HCT116 (cell line): ENCODE data around the gene VCAN. TPM values are rescaled to one million over a fixed set of nuclear protein-coding genes. Genes with fewer than 3 reads are reported as not detected.

Experiments
- ATAC-seq: fragments of 200-7000 bp; cut with Tn5 transposase; 2 replicates; pipeline ENCODE4 v1.9.1; 2020; ENCODE audit warnings: mild to moderate bottlenecking, moderate library complexity
- BruUV-seq: library from RNA; stranded (reverse); fragments of 400-500 nt; replicated peaks from 2 replicates; lab custom pipeline; 2021; lab: Mats Ljungman, UMichigan
- CTCF ChIA-PET: fragments of 300-600 bp; sonication (Branson Sonifier 250); formaldehyde crosslinking; loops from one replicate; lab custom pipeline; 2021; ENCODE audit warnings: antibody characterized with exemption; lab: Charles Lee
- POLR2A ChIA-PET: fragments of 300-600, 350-600 bp; sonication (Branson Sonifier 250); formaldehyde crosslinking; loops from one replicate; lab custom pipeline; 2021; ENCODE audit warnings: antibody characterized with exemption; lab: Charles Lee
- RAD21 ChIA-PET, 2 experiments: fragments of 300-600 bp; sonication (Branson Sonifier 250); formaldehyde crosslinking; loops; one replicate each; lab custom pipeline; 2023; ENCODE audit warnings: low total read pairs in 2 of 2; ENCODE audit not compliant: uncharacterized antibody in 2 of 2, unreplicated experiment in 2 of 2, low non-redundant PET in 1 of 2; lab: Charles Lee
- DNase-seq: peaks from one replicate; pipeline ENCODE4 v3.0.0-alpha.2; 2010; ENCODE audit warnings: low read depth, low spot score
- H2AFZ ChIP-seq: fragments of 200-600 bp; shearing (Covaris generic), sonication (generic); 2 replicates; pipeline ENCODE4 v1.6.1; 2017; ENCODE audit warnings: low read depth, mixed run types, mixed read lengths, antibody characterized with exemption, low read length; ENCODE audit not compliant: poor library complexity, severe bottlenecking
- H3K27ac ChIP-seq: 2 replicates; pipeline ENCODE4 v1.5.1; 2012; ENCODE audit warnings: low read depth, low read length
- H3K27me3 ChIP-seq: fragments of 200-600 bp; sonication (generic); 2 replicates; pipeline ENCODE4 v1.6.1; 2016; ENCODE audit warnings: mixed run types, low read length, mixed read lengths; ENCODE audit not compliant: insufficient read depth
- H3K36me3 ChIP-seq, 2 experiments: fragments of 200-500 bp in 1 of 2; fragments of 200-600 bp in 1 of 2; sonication (Bioruptor generic) in 1 of 2; sonication (generic) in 1 of 2; 2 replicates each; pipeline versions ENCODE4 v1.5.1 to v1.6.1; 2014 to 2016; ENCODE audit warnings: low read length in 2 of 2, inconsistent platforms in 1 of 2, mixed read lengths in 1 of 2, mixed run types in 1 of 2; ENCODE audit not compliant: insufficient read depth in 2 of 2, control insufficient read depth in 1 of 2
- H3K4me1 ChIP-seq, 2 experiments: fragments of 200-600 bp in 1 of 2; sonication (generic) in 1 of 2; 2 replicates each; pipeline versions ENCODE4 v1.5.1 to v1.6.1; 2012 to 2017; ENCODE audit warnings: low read length in 2 of 2, inconsistent platforms in 1 of 2, mild to moderate bottlenecking in 1 of 2, mixed read lengths in 1 of 2, mixed run types in 1 of 2, moderate library complexity in 1 of 2; ENCODE audit not compliant: insufficient read depth in 2 of 2, control insufficient read depth in 1 of 2
- H3K4me2 ChIP-seq: fragments of 200-600 bp; sonication (generic); 2 replicates; pipeline ENCODE4 v1.6.1; 2017; ENCODE audit warnings: mixed run types, low read length, mixed read lengths
- H3K4me3 ChIP-seq, 2 experiments: fragments of 200-600 bp in 1 of 2; sonication (generic) in 1 of 2; replicated peaks in 1 of 2; 2 replicates each; pipeline ENCODE4 v1.5.1; 2011 to 2016; ENCODE audit warnings: low read length in 2 of 2, control low read depth in 1 of 2, low read depth in 1 of 2, mild to moderate bottlenecking in 1 of 2, mixed read lengths in 1 of 2, mixed run types in 1 of 2
- H3K79me2 ChIP-seq: fragments of 200-600 bp; sonication (generic); 2 replicates; pipeline ENCODE4 v1.6.1; 2017; ENCODE audit warnings: mild to moderate bottlenecking, mixed run types, low read length, moderate library complexity, mixed read lengths; ENCODE audit not compliant: insufficient read depth
- H3K9ac ChIP-seq: fragments of 200-600 bp; sonication (generic); 2 replicates; pipeline ENCODE4 v1.6.1; 2016; ENCODE audit warnings: low read length, mixed read lengths
- H3K9me2 ChIP-seq: fragments of 200-600 bp; sonication (generic), shearing (Covaris generic); 2 replicates; pipeline ENCODE4 v1.6.1; 2017; ENCODE audit warnings: mixed run types, mild to moderate bottlenecking, moderate library complexity; ENCODE audit not compliant: insufficient read depth
- H3K9me3 ChIP-seq, 2 experiments: fragments of 200-500 bp in 1 of 2; fragments of 200-600 bp in 1 of 2; sonication (Bioruptor generic) in 1 of 2; sonication (generic) in 1 of 2; 2 replicates each; pipeline ENCODE4 v1.6.1; 2014 to 2017; ENCODE audit warnings: low read length in 2 of 2, mixed read lengths in 2 of 2, inconsistent platforms in 1 of 2, low read depth in 1 of 2, mild to moderate bottlenecking in 1 of 2, mixed run types in 1 of 2, moderate library complexity in 1 of 2; ENCODE audit not compliant: control insufficient read depth in 1 of 2, insufficient read depth in 1 of 2
- H4K20me1 ChIP-seq: fragments of 200-600 bp; sonication (generic), shearing (Covaris generic); 2 replicates; pipeline ENCODE4 v1.6.1; 2017; ENCODE audit warnings: mixed run types, mild to moderate bottlenecking, moderate library complexity; ENCODE audit not compliant: insufficient read depth
- ELF1 ChIP-seq: IDR thresholded peaks from 2 replicates; pipeline ENCODE4 v1.6.1; 2012; ENCODE audit warnings: low read depth, borderline replicate concordance
- EZH2 ChIP-seq: fragments of 200-600 bp; sonication (generic); IDR thresholded peaks from 2 replicates; pipeline ENCODE4 v1.6.1; 2017; ENCODE audit warnings: antibody characterized with exemption, mixed run types
- EZH2phosphoT487 ChIP-seq: fragments of 200-600 bp; IDR thresholded peaks from 2 replicates; pipeline ENCODE4 v1.6.1; 2018; ENCODE audit warnings: antibody characterized with exemption, borderline replicate concordance
- FOSL1 ChIP-seq: IDR thresholded peaks from 2 replicates; pipeline ENCODE4 v1.6.1; 2012; ENCODE audit warnings: low read depth
- JUND ChIP-seq: IDR thresholded peaks from 2 replicates; pipeline ENCODE4 v1.6.1; 2012
- POLR2AphosphoS5 ChIP-seq: IDR thresholded peaks from 2 replicates; pipeline ENCODE4 v1.6.1; 2011; ENCODE audit warnings: mild to moderate bottlenecking, low read depth, low read length, moderate library complexity
- RAD21 ChIP-seq: IDR thresholded peaks from 2 replicates; pipeline ENCODE4 v1.6.1; 2012; ENCODE audit warnings: low read depth, mild to moderate bottlenecking
- SIN3A ChIP-seq: IDR thresholded peaks from 2 replicates; pipeline ENCODE4 v1.6.1; 2012; ENCODE audit warnings: low read depth
- SP1 ChIP-seq: IDR thresholded peaks from 2 replicates; pipeline ENCODE4 v1.6.1; 2012; ENCODE audit warnings: low read depth
- SRF ChIP-seq: IDR thresholded peaks from 2 replicates; pipeline ENCODE4 v1.6.1; 2012; ENCODE audit warnings: low read depth
- YY1 ChIP-seq: IDR thresholded peaks from 2 replicates; pipeline ENCODE4 v1.6.1; 2011; ENCODE audit warnings: low read length, low read depth, moderate library complexity, mild to moderate bottlenecking; ENCODE audit not compliant: insufficient replicate concordance; ENCODE audit errors: extremely low read depth
- ZFX ChIP-seq: fragments of 450-650 bp; IDR thresholded peaks from 2 replicates; pipeline ENCODE4 v1.6.1; 2017
- ZNF274 ChIP-seq: fragments of 200-500 bp; sonication (Bioruptor generic); IDR thresholded peaks from 2 replicates; pipeline ENCODE4 v1.6.1; 2014; ENCODE audit warnings: mild to moderate bottlenecking, low read depth, low read length, inconsistent platforms
- intact Hi-C: fragments of 100-400 bp; cut with micrococcal nuclease; formaldehyde crosslinking; loops from 2 replicates; pipeline ENCODE4 v1.10.0; 2022
- total RNA-seq: library from RNA; stranded (reverse); gene quantifications from one replicate; pipeline ENCODE4 v1.2.1, GENCODE V29; 2021; ENCODE audit not compliant: unreplicated experiment
- TF ChIP-seq, protein P1 (sequence below): IDR thresholded peaks from 2 replicates; pipeline ENCODE4 v1.6.1; 2012
- TF ChIP-seq, protein P2 (sequence below), 3 experiments: fragments of 200-600 bp in 1 of 3; sonication (generic) in 1 of 3; IDR thresholded peaks in 2 of 3; conservative IDR thresholded peaks in 1 of 3; 2 replicates each; pipeline ENCODE4 v1.5.1; 2012 to 2017; ENCODE audit warnings: low read depth in 2 of 3, low read length in 2 of 3, antibody characterized with exemption in 1 of 3, borderline replicate concordance in 1 of 3, control low read depth in 1 of 3, mild to moderate bottlenecking in 1 of 3, mixed read lengths in 1 of 3, mixed run types in 1 of 3, moderate library complexity in 1 of 3; ENCODE audit not compliant: insufficient read depth in 1 of 3
- TF ChIP-seq, protein P3 (sequence below): IDR thresholded peaks from 2 replicates; pipeline ENCODE4 v1.6.1; 2012
- TF ChIP-seq, protein P4 (sequence below): IDR thresholded peaks from 2 replicates; pipeline ENCODE4 v1.6.1; 2012; ENCODE audit warnings: low read depth

VCAN gene
- total RNA-seq, 1 experiment from 2014 or later: 49.9 TPM

DNA sequence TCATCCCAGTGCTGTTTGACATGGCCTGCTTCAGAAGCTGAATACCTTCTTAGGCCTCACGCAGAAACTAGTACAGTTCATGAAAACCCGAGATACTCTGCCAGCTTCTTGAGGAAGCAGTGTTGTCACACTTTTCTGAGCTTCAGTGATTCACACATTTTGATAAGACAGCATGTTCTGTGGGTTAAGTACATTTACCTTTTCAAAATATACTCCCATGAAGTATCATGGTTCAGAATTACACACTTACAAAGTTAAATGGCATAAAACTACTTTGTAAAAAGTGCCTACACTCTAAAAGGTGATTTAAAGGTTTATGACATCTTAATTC is 56.9 kb downstream of the VCAN start:
- Histone ChIP-seq H3K27me3 (no peaks in the 10 kb centered on the region), H3K9me3 (no peaks in the 10 kb centered on the region), H3K4me3 (no peak overlapping the region), H3K36me3 (no peaks in the 10 kb centered on the region), H3K4me1 (no peaks in the 10 kb centered on the region), H3K4me2 (no peak overlapping the region), H3K79me2 (no peaks in the 10 kb centered on the region), H2AFZ (no peak overlapping the region), H3K27ac (no peak overlapping the region), H3K9ac (no peak overlapping the region), H3K9me2 (no peaks in the 10 kb centered on the region), H4K20me1 (no peaks in the 10 kb centered on the region)
- POLR2A ChIA-PET: no interaction called here
- ATAC-seq: no peak
- RAD21 ChIA-PET: no interaction called here
- DNase-seq: no peak
- intact Hi-C loops: no loop called here
- TF ChIP-seq EZH2phosphoT487: no peak
- no peak for TF ChIP-seq SIN3A
- no peak for TF ChIP-seq SRF
- TF ChIP-seq RAD21: no peak
- TF ChIP-seq POLR2AphosphoS5: no peak
- TF ChIP-seq SP1: no peak
- TF ChIP-seq, protein P1, sequence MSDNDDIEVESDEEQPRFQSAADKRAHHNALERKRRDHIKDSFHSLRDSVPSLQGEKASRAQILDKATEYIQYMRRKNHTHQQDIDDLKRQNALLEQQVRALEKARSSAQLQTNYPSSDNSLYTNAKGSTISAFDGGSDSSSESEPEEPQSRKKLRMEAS: no peak
- TF ChIP-seq JUND: no peak
- TF ChIP-seq ZFX: no peak
- TF ChIP-seq ELF1: no peak
- no TSS peak for BruUV-seq
- CTCF ChIA-PET: no interaction called here

DNA sequence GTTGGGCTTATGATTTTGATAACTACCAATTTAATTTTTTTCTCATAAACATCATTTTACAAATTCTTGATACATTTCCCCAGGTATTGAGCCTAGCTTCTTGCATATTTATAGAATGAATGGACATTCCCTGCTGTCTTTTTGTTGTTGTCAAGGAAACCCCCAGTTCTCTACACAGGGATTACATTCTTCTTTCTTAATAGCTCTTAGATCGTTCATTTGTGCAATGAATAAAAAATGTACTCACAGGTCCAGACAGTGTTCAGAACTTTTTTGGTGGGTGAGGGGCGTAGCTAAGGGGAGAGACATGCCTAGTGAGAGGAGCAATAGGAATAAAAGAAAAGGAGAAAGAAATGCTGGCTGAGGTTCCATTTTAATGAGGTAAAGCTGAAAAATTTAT is 58.6 kb downstream of the VCAN start:
- DNase-seq (no peak), ATAC-seq (no peak)
- ChIA-PET CTCF (no interaction called here), RAD21 (no interaction called here), POLR2A (no interaction called here)
- H3K27ac ChIP-seq: no peak overlapping the region
- no peaks in the 10 kb centered on the region for H3K27me3 ChIP-seq
- BruUV-seq: no TSS peak
- H3K36me3 ChIP-seq: no peaks in the 10 kb centered on the region
- H3K4me3 ChIP-seq: no peak overlapping the region
- H3K4me1 ChIP-seq: no peaks in the 10 kb centered on the region
- no peak overlapping the region for H3K4me2 ChIP-seq
- no peak overlapping the region for H3K9ac ChIP-seq
- no peaks in the 10 kb centered on the region for H3K9me2 ChIP-seq
- intact Hi-C loops: no loop called here
- H3K9me3 ChIP-seq: no peaks in the 10 kb centered on the region
- H3K79me2 ChIP-seq: no peaks in the 10 kb centered on the region
- H4K20me1 ChIP-seq: no peaks in the 10 kb centered on the region
- no peak overlapping the region for H2AFZ ChIP-seq
- TF ChIP-seq, protein P2, sequence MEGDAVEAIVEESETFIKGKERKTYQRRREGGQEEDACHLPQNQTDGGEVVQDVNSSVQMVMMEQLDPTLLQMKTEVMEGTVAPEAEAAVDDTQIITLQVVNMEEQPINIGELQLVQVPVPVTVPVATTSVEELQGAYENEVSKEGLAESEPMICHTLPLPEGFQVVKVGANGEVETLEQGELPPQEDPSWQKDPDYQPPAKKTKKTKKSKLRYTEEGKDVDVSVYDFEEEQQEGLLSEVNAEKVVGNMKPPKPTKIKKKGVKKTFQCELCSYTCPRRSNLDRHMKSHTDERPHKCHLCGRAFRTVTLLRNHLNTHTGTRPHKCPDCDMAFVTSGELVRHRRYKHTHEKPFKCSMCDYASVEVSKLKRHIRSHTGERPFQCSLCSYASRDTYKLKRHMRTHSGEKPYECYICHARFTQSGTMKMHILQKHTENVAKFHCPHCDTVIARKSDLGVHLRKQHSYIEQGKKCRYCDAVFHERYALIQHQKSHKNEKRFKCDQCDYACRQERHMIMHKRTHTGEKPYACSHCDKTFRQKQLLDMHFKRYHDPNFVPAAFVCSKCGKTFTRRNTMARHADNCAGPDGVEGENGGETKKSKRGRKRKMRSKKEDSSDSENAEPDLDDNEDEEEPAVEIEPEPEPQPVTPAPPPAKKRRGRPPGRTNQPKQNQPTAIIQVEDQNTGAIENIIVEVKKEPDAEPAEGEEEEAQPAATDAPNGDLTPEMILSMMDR (IDR thresholded peaks at IDR 0.05 in 2 of 3, conservative IDR thresholded peaks at IDR 0.05 in 1 of 3; ENCODE audit: borderline replicate concordance in 1 of 3, insufficient read depth in 1 of 3, low read depth in 2 of 3, low read length in 2 of 3): no peak
- no peak for TF ChIP-seq FOSL1
- TF ChIP-seq, protein P3, sequence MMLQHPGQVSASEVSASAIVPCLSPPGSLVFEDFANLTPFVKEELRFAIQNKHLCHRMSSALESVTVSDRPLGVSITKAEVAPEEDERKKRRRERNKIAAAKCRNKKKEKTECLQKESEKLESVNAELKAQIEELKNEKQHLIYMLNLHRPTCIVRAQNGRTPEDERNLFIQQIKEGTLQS: no peak
- TF ChIP-seq SP1: no peak
- TF ChIP-seq SRF: no peak
- TF ChIP-seq ZFX: no peak
- TF ChIP-seq, protein P4, sequence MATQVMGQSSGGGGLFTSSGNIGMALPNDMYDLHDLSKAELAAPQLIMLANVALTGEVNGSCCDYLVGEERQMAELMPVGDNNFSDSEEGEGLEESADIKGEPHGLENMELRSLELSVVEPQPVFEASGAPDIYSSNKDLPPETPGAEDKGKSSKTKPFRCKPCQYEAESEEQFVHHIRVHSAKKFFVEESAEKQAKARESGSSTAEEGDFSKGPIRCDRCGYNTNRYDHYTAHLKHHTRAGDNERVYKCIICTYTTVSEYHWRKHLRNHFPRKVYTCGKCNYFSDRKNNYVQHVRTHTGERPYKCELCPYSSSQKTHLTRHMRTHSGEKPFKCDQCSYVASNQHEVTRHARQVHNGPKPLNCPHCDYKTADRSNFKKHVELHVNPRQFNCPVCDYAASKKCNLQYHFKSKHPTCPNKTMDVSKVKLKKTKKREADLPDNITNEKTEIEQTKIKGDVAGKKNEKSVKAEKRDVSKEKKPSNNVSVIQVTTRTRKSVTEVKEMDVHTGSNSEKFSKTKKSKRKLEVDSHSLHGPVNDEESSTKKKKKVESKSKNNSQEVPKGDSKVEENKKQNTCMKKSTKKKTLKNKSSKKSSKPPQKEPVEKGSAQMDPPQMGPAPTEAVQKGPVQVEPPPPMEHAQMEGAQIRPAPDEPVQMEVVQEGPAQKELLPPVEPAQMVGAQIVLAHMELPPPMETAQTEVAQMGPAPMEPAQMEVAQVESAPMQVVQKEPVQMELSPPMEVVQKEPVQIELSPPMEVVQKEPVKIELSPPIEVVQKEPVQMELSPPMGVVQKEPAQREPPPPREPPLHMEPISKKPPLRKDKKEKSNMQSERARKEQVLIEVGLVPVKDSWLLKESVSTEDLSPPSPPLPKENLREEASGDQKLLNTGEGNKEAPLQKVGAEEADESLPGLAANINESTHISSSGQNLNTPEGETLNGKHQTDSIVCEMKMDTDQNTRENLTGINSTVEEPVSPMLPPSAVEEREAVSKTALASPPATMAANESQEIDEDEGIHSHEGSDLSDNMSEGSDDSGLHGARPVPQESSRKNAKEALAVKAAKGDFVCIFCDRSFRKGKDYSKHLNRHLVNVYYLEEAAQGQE: no peak
- no peak for TF ChIP-seq JUND
- TF ChIP-seq, protein P1: no peak
- no peak for TF ChIP-seq YY1
- no peak for TF ChIP-seq ZNF274
- no peak for TF ChIP-seq EZH2
